NCI-H2196 (cell line): Measurements from ENCODE around the gene ZNF792.
"Not testable (repeated sequence)": the region's sequence is repeated elsewhere in the genome, so short reads cannot be mapped to it uniquely, and the experiment has no call there.

Source experiments
- DNase-seq: peaks from one replicate; lab custom pipeline; 2025; ENCODE audit not compliant: unreplicated experiment; lab: John Stamatoyannopoulos, UW

ZNF792 gene

DNA sequence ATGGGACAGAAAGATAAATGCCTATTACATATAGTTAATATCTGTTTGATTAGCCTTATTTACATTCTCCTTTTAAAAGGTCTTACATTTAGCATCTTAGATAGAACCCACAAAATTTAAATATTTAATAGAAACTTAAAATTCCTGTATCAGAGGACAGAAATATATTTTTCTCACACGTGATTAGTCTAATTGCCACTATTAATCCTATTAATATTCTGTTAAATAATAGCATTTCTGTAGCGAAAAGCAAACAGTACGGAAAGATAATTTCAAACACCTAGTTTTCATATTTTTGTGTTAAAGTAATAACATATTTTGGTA is 37.7 kb downstream of the ZNF792 start:
- no peak for DNase-seq

- DNase-seq: no peak
These were observed 38.7 kb downstream of the ZNF792 start for GRCh38 chr19:34925278-34925855.

DNA sequence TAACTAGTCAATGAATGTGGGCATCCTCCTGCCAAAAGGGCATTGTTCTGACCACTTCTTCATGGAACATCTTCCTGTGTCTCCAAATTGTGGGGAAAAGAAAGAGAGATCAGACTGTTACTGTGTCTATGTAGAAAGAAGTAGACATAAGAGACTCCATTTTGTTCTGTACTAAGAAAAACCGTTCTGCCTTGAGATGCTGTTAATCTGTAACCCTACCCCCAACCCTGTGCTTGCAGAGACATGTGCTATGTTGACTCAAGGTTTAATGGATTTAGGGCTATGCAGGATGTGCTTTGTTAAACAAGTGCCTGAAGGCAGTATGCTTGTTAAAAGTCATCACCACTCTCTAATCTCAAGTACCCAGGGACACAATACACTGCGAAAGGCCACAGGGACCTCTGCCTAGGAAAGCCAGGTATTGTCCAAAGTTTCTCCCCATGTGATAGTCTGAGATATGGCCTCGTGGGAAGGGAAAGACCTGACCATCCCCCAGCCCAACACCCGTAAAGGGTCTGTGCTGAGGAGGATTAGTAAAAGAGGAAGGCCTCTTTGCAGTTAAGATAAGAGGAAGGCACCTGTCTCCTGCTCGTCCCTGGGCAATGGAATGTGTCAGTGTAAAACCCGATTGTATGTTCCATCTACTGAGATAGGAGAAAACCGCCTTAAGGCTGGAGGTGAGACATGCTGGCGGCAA is 43.8 kb downstream of the ZNF792 start:
- DNase-seq: not testable (repeated sequence)

DNA sequence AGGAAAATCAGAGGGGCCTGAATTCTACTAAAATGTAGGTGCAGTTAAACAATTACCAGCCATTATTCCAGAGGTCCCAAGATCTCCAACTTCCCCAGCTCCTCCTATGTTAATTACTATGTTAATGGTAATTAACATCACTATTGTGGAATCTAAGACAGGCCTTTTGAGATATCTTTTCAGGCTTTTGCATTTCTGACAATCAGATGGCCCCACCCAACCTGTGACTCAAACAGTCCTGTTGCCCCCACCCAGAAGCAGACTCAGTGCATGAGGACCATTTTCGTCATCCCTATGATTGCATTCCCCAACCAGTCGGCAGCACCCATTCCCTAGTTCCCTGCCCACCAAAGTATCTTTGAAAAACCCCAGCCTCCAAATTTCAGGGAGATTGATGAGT is 45.8 kb downstream of the ZNF792 start:
- DNase-seq: no peak

GRCh38 chr19:34917144-34917543 is 46.9 kb downstream of the ZNF792 start:
- DNase-seq: not testable (repeated sequence)

DNA sequence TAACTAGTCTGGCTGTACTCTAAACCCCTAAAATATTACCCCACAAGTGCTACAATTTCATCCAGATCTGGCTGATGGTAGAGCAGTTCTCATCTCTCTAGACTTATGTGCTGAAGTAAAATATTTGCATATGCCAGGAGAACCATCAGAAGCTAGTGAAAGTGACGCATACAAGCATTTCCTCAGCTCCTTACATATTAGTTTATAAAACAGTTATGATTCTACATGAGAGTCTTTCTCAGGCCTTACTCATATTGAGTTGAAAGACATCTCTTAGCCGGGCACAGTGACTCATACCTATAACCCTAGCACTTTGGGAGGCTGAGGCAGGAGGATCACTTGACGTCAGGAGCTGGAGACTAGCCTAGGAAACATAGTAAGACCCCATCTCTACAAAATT is 53.3 kb downstream of the ZNF792 start:
- no peak for DNase-seq
